HG03175 (cell line): ENCODE measurements around the gene SDC1.

Experiments
- ATAC-seq: cut with Tn5 transposase; IDR thresholded peaks from one replicate; pipeline ENCODE4 v1.9.1; 2021; ENCODE audit warnings: mild to moderate bottlenecking, moderate library complexity; ENCODE audit not compliant: unreplicated experiment

Gene SDC1

GRCh38 chr2:20215183-20216040 is 9.5 kb downstream of the SDC1 start:
- no peak for ATAC-seq

GRCh38 chr2:20214566-20215182 is 10.3 kb downstream of the SDC1 start:
- no peak for ATAC-seq

GRCh38 chr2:20213651-20214565 is 11.0 kb downstream of the SDC1 start:
- ATAC-seq, result no peak

- no peak for ATAC-seq
These were observed 11.9 kb downstream of the SDC1 start for GRCh38 chr2:20212871-20213503.

- no peak for ATAC-seq
These were observed 12.5 kb downstream of the SDC1 start for GRCh38 chr2:20212459-20212870.

GRCh38 chr2:20211860-20212458 is 13.0 kb downstream of the SDC1 start:
- no peak for ATAC-seq

GRCh38 chr2:20211420-20211819 is 13.5 kb downstream of the SDC1 start:
- ATAC-seq, result no peak

GRCh38 chr2:20210462-20210861 is 14.5 kb downstream of the SDC1 start:
- no peak for ATAC-seq

GRCh38 chr2:20209373-20210109 is 15.4 kb downstream of the SDC1 start:
- no peak for ATAC-seq

- ATAC-seq, result no peak
These were observed 16.5 kb downstream of the SDC1 start for GRCh38 chr2:20208476-20208859.

- ATAC-seq, result peak; percentile 43
These were observed 17.9 kb downstream of the SDC1 start for GRCh38 chr2:20207051-20207450.

- ATAC-seq, result no peak
These were observed 18.9 kb downstream of the SDC1 start for GRCh38 chr2:20205915-20206524.

GRCh38 chr2:20205069-20205468 is 19.9 kb downstream of the SDC1 start:
- ATAC-seq, result no peak

- no peak for ATAC-seq
These were observed 21.3 kb downstream of the SDC1 start for GRCh38 chr2:20203521-20204225.

GRCh38 chr2:20203072-20203471 is 21.9 kb downstream of the SDC1 start:
- no peak for ATAC-seq

GRCh38 chr2:20201671-20202070 is 23.3 kb downstream of the SDC1 start:
- ATAC-seq, result no peak

GRCh38 chr2:20200697-20201555 is 24.0 kb downstream of the SDC1 start:
- ATAC-seq, result no peak
